Uterus (tissue), 2 donors: Measurements from ENCODE around the gene CDK5R2.
"Not testable (repeated sequence)": the region's sequence is repeated elsewhere in the genome, so short reads cannot be mapped to it uniquely, and the experiment has no call there.

Experiments
- CTCF ChIP-seq, 4 experiments: fragments of 200-600 bp in 2 of 4; fragments of 450-650 bp in 2 of 4; sonication (generic) in 2 of 4; IDR thresholded peaks; one replicate each; pipeline ENCODE4 v1.5.1; 2016 to 2019; ENCODE audit warnings: antibody characterized with exemption in 4 of 4, mild to moderate bottlenecking in 2 of 4, moderate library complexity in 1 of 4
- POLR2A ChIP-seq, 2 donors: fragments of 450-650 bp; IDR thresholded peaks; one replicate each; pipeline ENCODE4 v1.6.1; 2016; ENCODE audit warnings: antibody characterized with exemption in 2 of 2, mild to moderate bottlenecking in 1 of 2, moderate library complexity in 1 of 2

- TF ChIP-seq CTCF, POLR2A (IDR thresholded peaks at IDR 0.05): not testable (repeated sequence)
These were observed 27.7 kb upstream of the CDK5R2 start for GRCh38 chr2:218931751-218932150.
